ENCODE measurements around the gene DCAF4. TPM values are rescaled to one million over a fixed set of nuclear protein-coding genes. Genes with fewer than 3 reads are reported as not detected.

The DCAF4 gene
- total RNA-seq, 1 donor from 2014 or later, result 18.9 TPM

Other genes with a start within 250 kb of the DCAF4 start
- 0.64 TPM for gene DPF3, start 32.4 kb upstream of the DCAF4 start, total RNA-seq
- 15.5 TPM for gene ZFYVE1, start 100.6 kb downstream of the DCAF4 start, total RNA-seq
- 76.5 TPM for gene RBM25, start 132.1 kb downstream of the DCAF4 start, total RNA-seq
- gene PSEN1, start 210.0 kb downstream of the DCAF4 start, total RNA-seq, result 55.3 TPM

All from mesenteric fat pad (tissue), 1 donor.